K562 (cell line): ENCODE data around the gene TRIM33. TPM values are rescaled to one million over a fixed set of nuclear protein-coding genes. Genes with fewer than 3 reads are reported as not detected.

Experiments
- ARID2 ChIP-seq: fragments of 450-650 bp; IDR thresholded peaks from 2 replicates; pipeline ENCODE4 v1.6.1; 2017; ENCODE audit warnings: antibody characterized with exemption, mild to moderate bottlenecking
- CREM ChIP-seq: IDR thresholded peaks from 2 replicates; pipeline ENCODE4 v1.6.1; 2014; ENCODE audit warnings: antibody characterized with exemption, low read depth
- DPF2 ChIP-seq: fragments of 450-650 bp; IDR thresholded peaks from 2 replicates; pipeline ENCODE4 v1.6.1; 2016
- HCFC1 ChIP-seq: IDR thresholded peaks from 2 replicates; pipeline ENCODE4 v1.6.1; 2012; ENCODE audit warnings: low read depth, low read length, improper control_type of control experiment
- POLR2G ChIP-seq: fragments of 200-400 bp; formaldehyde crosslinking; IDR thresholded peaks from 2 replicates; pipeline ENCODE4 v1.6.1; 2017; ENCODE audit warnings: low read depth, mild to moderate bottlenecking, antibody characterized with exemption, low read length, moderate library complexity
- PRMT5 ChIP-seq: sonication (generic); formaldehyde crosslinking; IDR thresholded peaks from 2 replicates; pipeline ENCODE4 v1.5.0; 2020; ENCODE audit warnings: missing genetic modification reagents
- REST ChIP-seq, 2 experiments: fragments of 450-650 bp; formaldehyde crosslinking in 1 of 2; IDR thresholded peaks; 2 replicates each; pipeline versions ENCODE4 v1.4.0 to v1.6.1; 2014 to 2020; ENCODE audit warnings: mild to moderate bottlenecking in 2 of 2, borderline replicate concordance in 1 of 2, low read depth in 1 of 2
- RFX7 ChIP-seq: fragments of 250-450 bp; sonication (Bioruptor Pico); IDR thresholded peaks from 2 replicates; pipeline ENCODE4 v1.5.1; 2021; ENCODE audit warnings: mild to moderate bottlenecking
- SOX6 ChIP-seq: fragments of 450-650 bp; IDR thresholded peaks from 2 replicates; pipeline ENCODE4 v1.6.1; 2014; ENCODE audit warnings: mild to moderate bottlenecking
- TCFL5 ChIP-seq: fragments of 250-450 bp; sonication (Bioruptor Pico); conservative IDR thresholded peaks from 2 replicates; pipeline ENCODE4 v1.6.1; 2021; ENCODE audit warnings: mild to moderate bottlenecking, moderate library complexity, matching md5 sums
- TFE3 ChIP-seq: fragments of 450-650 bp; formaldehyde crosslinking; IDR thresholded peaks from 2 replicates; pipeline ENCODE4 v1.4.0; 2020; ENCODE audit warnings: mild to moderate bottlenecking, mixed read lengths
- USF2 ChIP-seq: sonication (generic); formaldehyde crosslinking; IDR thresholded peaks from 2 replicates; pipeline ENCODE4 v1.5.0; 2020; ENCODE audit warnings: missing genetic modification reagents
- YBX1 ChIP-seq: fragments of 450-650 bp; IDR thresholded peaks from 2 replicates; pipeline ENCODE4 v1.7.1; 2016; ENCODE audit warnings: mild to moderate bottlenecking
- ZC3H8 ChIP-seq: fragments of 450-650 bp; IDR thresholded peaks from 2 replicates; pipeline ENCODE4 v1.6.1; 2017
- ZNF143 ChIP-seq: sonication (generic); formaldehyde crosslinking; IDR thresholded peaks from 2 replicates; pipeline ENCODE4 v1.9.0; 2022; ENCODE audit warnings: mild to moderate bottlenecking, missing genetic modification reagents
- ZNF449 ChIP-seq: fragments of 250-450 bp; sonication (Bioruptor Pico); IDR thresholded peaks from 2 replicates; pipeline ENCODE4 v1.8.0; 2022; ENCODE audit warnings: moderate library complexity, mild to moderate bottlenecking, inconsistent platforms
- ZNF584 ChIP-seq: fragments of 200-800 bp; sonication (Bioruptor generic); IDR thresholded peaks from 2 replicates; pipeline ENCODE4 v1.6.1; 2016; ENCODE audit warnings: low read depth, mild to moderate bottlenecking, missing genetic modification characterization, missing compliant biosample characterization
- polyA plus RNA-seq, 8 experiments: library from polyadenylated mRNA; depleted of rRNA in 4 of 8; stranded (reverse) in 5 of 8; unstranded in 3 of 8; fragments of >200 nt; fragmentation: Nextera tagmentation in 2 of 8; fragmentation: Illumina TruSeq in 1 of 8; extraction: Ambion mirVana in 2 of 8; extraction: Trizol in 1 of 8; gene quantifications; 2 replicates each; pipeline versions ENCODE4 v1.2.1 to v1.2.3, GENCODE V29; 2011 to 2014; ENCODE audit warnings: inconsistent platforms in 1 of 8, missing spikeins in 1 of 8
- total RNA-seq, 7 experiments: library from RNA; depleted of rRNA in 6 of 7; stranded (reverse); fragments of >200 nt in 6 of 7; fragmentation: Illumina TruSeq in 2 of 7; extraction: Trizol in 2 of 7; gene quantifications; 2 replicates each; pipeline versions ENCODE4 v1.2.1 to v1.2.3, GENCODE V29; 2011 to 2021; ENCODE audit warnings: low replicate concordance in 1 of 7

Gene TRIM33
- total and polyA plus RNA-seq, 9 of the 15 experiments (the other 6 are each of a cell fraction or from before 2014, with no cell fraction given): 9.3 to 58.4 (median 40.2) TPM

GRCh38 chr1:114524944-114525343, 13.9 kb upstream of the TRIM33 start (continued):
- TF ChIP-seq ZNF584 (CRISPR knock-in tag) (no peak), USF2 (peak; percentile 90), POLR2G (no peak), SOX6 (no peak), RFX7 (CRISPR knock-in tag) (no peak), TFE3 (peak; percentile 96), ARID2 (no peak), PRMT5 (CRISPR knock-in tag) (no peak), REST (IDR thresholded peaks at IDR 0.05; ENCODE audit: borderline replicate concordance) (peak; percentile 23; the same call in 1 of the 2 replicates), REST (CRISPR knock-in tag; IDR thresholded peaks at IDR 0.05; ENCODE audit: low read depth) (no peak), ZC3H8 (no peak), CREM (no peak), DPF2 (no peak), HCFC1 (peak; percentile 85), YBX1 (no peak), TCFL5 (CRISPR knock-in tag) (no peak), ZNF449 (CRISPR knock-in tag) (no peak), ZNF143 (CRISPR knock-in tag) (peak; percentile 69)
